Spleen (tissue), 11 donors: ENCODE results near the gene MACROD2. TPM values are rescaled to one million over a fixed set of nuclear protein-coding genes. Genes with fewer than 3 reads are reported as not detected.

Experiments
- DNase-seq: peaks from one replicate; pipeline ENCODE4 v3.0.0-alpha.2; 2020
- H3K27ac ChIP-seq, 8 donors: fragments of 200-600 bp; sonication (generic) in 7 of 8; 1 replicate in 4 of 8; 2 replicates in 4 of 8; pipeline versions ENCODE4 v1.5.0 to v1.8.0; 2016 to 2021; ENCODE audit warnings: inconsistent platforms in 4 of 8, mild to moderate bottlenecking in 4 of 8, moderate library complexity in 1 of 8
- H3K27me3 ChIP-seq, 7 donors: fragments of 200-600 bp; sonication (generic) in 6 of 7; replicated peaks in 1 of 7; 1 replicate in 4 of 7; 2 replicates in 3 of 7; pipeline versions ENCODE4 v1.5.0 to v1.8.0; 2016 to 2021; ENCODE audit warnings: inconsistent platforms in 3 of 7, mild to moderate bottlenecking in 1 of 7
- H3K36me3 ChIP-seq, 6 donors: fragments of 200-600 bp; sonication (generic) in 5 of 6; 1 replicate in 4 of 6; 2 replicates in 2 of 6; pipeline versions ENCODE4 v1.5.0 to v1.8.0; 2016 to 2021; ENCODE audit warnings: inconsistent platforms in 2 of 6
- H3K4me1 ChIP-seq, 6 donors: fragments of 200-600 bp; sonication (generic) in 5 of 6; 1 replicate in 3 of 6; 2 replicates in 3 of 6; pipeline versions ENCODE4 v1.5.0 to v1.8.0; 2016 to 2021; ENCODE audit warnings: inconsistent platforms in 3 of 6
- H3K4me3 ChIP-seq, 8 donors: fragments of 200-600 bp; sonication (generic) in 7 of 8; 1 replicate in 4 of 8; 2 replicates in 4 of 8; pipeline versions ENCODE4 v1.5.0 to v1.8.0; 2016 to 2021; ENCODE audit warnings: inconsistent platforms in 4 of 8, mild to moderate bottlenecking in 4 of 8, moderate library complexity in 2 of 8
- H3K9me3 ChIP-seq, 8 donors: fragments of 200-600 bp; sonication (generic) in 7 of 8; 1 replicate in 4 of 8; 2 replicates in 4 of 8; pipeline versions ENCODE4 v1.5.0 to v1.8.0; 2016 to 2021; ENCODE audit warnings: inconsistent platforms in 4 of 8
- CTCF ChIP-seq, 11 experiments: fragments of 200-600 bp in 7 of 11; fragments of 450-650 bp in 4 of 11; sonication (generic) in 4 of 11; IDR thresholded peaks in 8 of 11; conservative IDR thresholded peaks in 3 of 11; 1 replicate in 7 of 11; 2 replicates in 4 of 11; pipeline versions ENCODE4 v1.4.0 to v1.8.0; 2016 to 2021; ENCODE audit warnings: antibody characterized with exemption in 11 of 11, inconsistent platforms in 4 of 11, mild to moderate bottlenecking in 1 of 11
- POLR2A ChIP-seq, 3 donors: fragments of 450-650 bp; IDR thresholded peaks; one replicate each; pipeline ENCODE4 v1.5.1; 2017; ENCODE audit warnings: antibody characterized with exemption in 3 of 3, mild to moderate bottlenecking in 1 of 3
- POLR2AphosphoS5 ChIP-seq, 3 donors: sonication (generic); formaldehyde crosslinking; IDR thresholded peaks; one replicate each; pipeline ENCODE4 v1.5.1; 2017; ENCODE audit warnings: antibody characterized with exemption in 3 of 3
- WGBS, 5 donors: extraction: QIAGEN DNeasy Blood & Tissue Kit in 3 of 5; methylation state at CpG; one replicate each; pipeline versions ENCODE4 v1.1.5 to v1.1.7; 2013 to 2018; 5-methylcytosine and 5-hydroxymethylcytosine counted together
- intact Hi-C: fragments of 100-400 bp; cut with DNase I; formaldehyde crosslinking; loops from one replicate; pipeline ENCODE4 v1.15.0; 2023; ENCODE audit warnings: low total_unique reads
- polyA plus RNA-seq, 3 donors: library from polyadenylated mRNA; stranded (reverse); fragments of 200-250 nt; gene quantifications; one replicate each; pipeline ENCODE4 v1.2.1, GENCODE V29; 2013
- total RNA-seq, 7 donors: library from RNA; depleted of rRNA in 3 of 7; stranded (reverse); fragments of >200 nt in 3 of 7; fragmentation: NEBNext Ultra II Directional in 4 of 7; extraction: Animal tissue kit (Norgen Biotek cat#: 25700) in 4 of 7; gene quantifications; one replicate each; pipeline versions ENCODE4 v1.1.0 to v1.2.1, GENCODE V29; 2016 to 2021
- donor health status: healthy with polysubstance abuse.
- donor health status: DM: no; HTN: no; CAD: no; lungs with moderate emphysema.
- donor health status: DM: no; HTN: no; CAD: no.
- donor health status: Bipolar disorder and iron deficiency.
- donor health status: healthy.
- donor health status: DM: no; HTN: no; CAD: no.
- donor health status: DM: yes; HTN: yes; CAD: no.

The MACROD2 gene
- total and polyA plus RNA-seq, 10 donors = 1.5 to 4.7 (median 3.4) TPM

DNA sequence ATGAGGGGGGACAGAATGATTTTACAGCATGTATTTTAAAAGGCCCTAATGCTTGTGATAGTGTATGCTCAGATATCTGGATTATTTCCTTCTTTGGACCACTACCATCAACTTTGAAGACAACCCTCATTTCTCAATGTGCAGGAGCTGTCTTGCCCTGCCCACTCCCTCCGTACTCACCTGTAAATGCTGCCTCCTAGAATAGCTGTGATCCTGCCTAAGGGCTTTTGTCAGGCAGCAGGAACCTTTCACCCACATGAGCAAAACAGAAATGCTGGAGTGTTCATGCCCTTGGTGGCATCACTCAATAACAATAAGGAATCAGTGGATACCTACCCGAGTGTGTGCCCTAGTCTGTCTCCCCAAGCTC, 1065.7 kb downstream of the MACROD2 start:
- intact Hi-C loops = no loop called here
- Histone ChIP-seq H3K4me3 (no peak overlapping the region), H3K4me1 (no peaks in the 10 kb centered on the region), H3K9me3 (peaks cover 0 to under 1% (median 0%) of the 10 kb centered on the region in 8 donors), H3K36me3 (no peaks in the 10 kb centered on the region), H3K27me3 (no peaks in the 10 kb centered on the region), H3K27ac (no peak overlapping the region)
- no peak for TF ChIP-seq POLR2A (IDR thresholded peaks at IDR 0.05)
- TF ChIP-seq POLR2AphosphoS5 (IDR thresholded peaks at IDR 0.05) = no peak
- no peak for TF ChIP-seq CTCF (IDR thresholded peaks at IDR 0.05 in 8 of 11, conservative IDR thresholded peaks at IDR 0.05 in 3 of 11)
- no peak for DNase-seq
- WGBS, 5 donors = 80 to 89% (median 84%) methylated on average over 2 of the region's 2 CpGs

DNA sequence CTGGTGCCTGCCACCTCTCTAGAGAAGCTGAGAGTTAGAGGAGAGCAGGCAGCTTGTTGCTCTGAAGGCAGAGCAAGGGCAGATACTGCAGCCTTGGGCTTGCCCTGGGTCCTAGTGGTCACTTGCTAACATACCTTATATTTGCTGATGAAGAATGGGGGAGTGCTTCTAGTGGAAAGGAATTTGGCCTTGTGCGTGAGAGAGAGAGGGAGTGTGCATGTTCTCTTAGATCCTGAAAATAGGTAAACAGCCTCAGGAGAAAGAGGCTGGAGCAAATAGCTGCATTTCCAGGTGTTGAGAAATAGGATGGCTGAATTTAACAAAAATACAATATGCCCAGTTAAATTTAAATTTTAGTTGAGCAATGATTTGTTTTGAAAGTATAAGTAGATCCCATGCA, 1066.6 kb downstream of the MACROD2 start:
- DNase-seq = no peak
- Histone ChIP-seq H3K4me3 (no peak overlapping the region), H3K27ac (no peak overlapping the region), H3K9me3 (no peaks in the 10 kb centered on the region), H3K4me1 (no peaks in the 10 kb centered on the region), H3K27me3 (no peaks in the 10 kb centered on the region), H3K36me3 (no peaks in the 10 kb centered on the region)
- 80 to 94% (median 91%) methylated on average over 1 of the region's 1 CpG for WGBS, 5 donors
- TF ChIP-seq POLR2AphosphoS5 (IDR thresholded peaks at IDR 0.05) (no peak), POLR2A (IDR thresholded peaks at IDR 0.05) (no peak), CTCF (IDR thresholded peaks at IDR 0.05 in 8 of 11, conservative IDR thresholded peaks at IDR 0.05 in 3 of 11) (no peak)
- intact Hi-C loops = no loop called here

DNA sequence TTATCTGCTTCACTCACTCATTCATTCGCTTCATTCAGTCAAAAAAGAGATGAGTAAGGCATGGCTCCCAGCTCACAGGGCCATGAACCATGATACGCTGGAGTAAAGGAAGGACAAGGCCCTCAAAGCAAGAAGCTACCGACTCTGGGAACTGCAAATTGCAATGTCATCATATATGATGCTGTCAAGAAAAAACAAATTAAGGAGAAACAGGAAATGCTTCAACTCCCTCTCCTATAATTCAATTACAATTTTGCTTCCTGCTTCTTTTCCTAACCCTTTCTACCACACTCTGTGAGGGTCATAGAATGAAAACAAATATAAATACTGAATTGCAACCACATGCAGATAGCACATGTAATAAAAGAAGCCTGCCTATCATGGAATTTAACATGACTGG, 1067.8 kb downstream of the MACROD2 start:
- H3K4me3 ChIP-seq = no peak overlapping the region
- TF ChIP-seq POLR2AphosphoS5 (IDR thresholded peaks at IDR 0.05) = no peak
- no peak for TF ChIP-seq CTCF (IDR thresholded peaks at IDR 0.05 in 8 of 11, conservative IDR thresholded peaks at IDR 0.05 in 3 of 11)
- TF ChIP-seq POLR2A (IDR thresholded peaks at IDR 0.05) = no peak
- intact Hi-C loops = no loop called here

GRCh38 chr20:15064741-15065140, 1069.4 kb downstream of the MACROD2 start:
- no peak for DNase-seq
- Histone ChIP-seq H3K9me3 (peaks cover 0 to 7% (median 0%) of the 10 kb centered on the region in 8 donors), H3K27ac (no peak overlapping the region), H3K27me3 (no peaks in the 10 kb centered on the region), H3K4me3 (no peak overlapping the region), H3K4me1 (no peaks in the 10 kb centered on the region), H3K36me3 (no peaks in the 10 kb centered on the region)
- TF ChIP-seq CTCF (IDR thresholded peaks at IDR 0.05 in 8 of 11, conservative IDR thresholded peaks at IDR 0.05 in 3 of 11) = no peak
- no peak for TF ChIP-seq POLR2A (IDR thresholded peaks at IDR 0.05)
- no peak for TF ChIP-seq POLR2AphosphoS5 (IDR thresholded peaks at IDR 0.05)
- intact Hi-C loops = no loop called here
- 78 to 91% (median 84%) methylated on average over 5 of the region's 5 CpGs for WGBS, 5 donors

More for the DNA sequence above, 1067.8 kb downstream of the MACROD2 start:
- no peaks in the 10 kb centered on the region for H3K36me3 ChIP-seq
- H3K27me3 ChIP-seq = no peaks in the 10 kb centered on the region
- H3K9me3 ChIP-seq = no peaks in the 10 kb centered on the region
- no peak overlapping the region for H3K27ac ChIP-seq
- H3K4me1 ChIP-seq = no peaks in the 10 kb centered on the region
- no peak for DNase-seq
- WGBS, 5 donors = 37 to 60% (median 49%) methylated on average over 3 of the region's 3 CpGs
